Heart left ventricle (tissue), 13 donors: ENCODE data around the gene MYH11.

Experiments
- CTCF ChIP-seq, 12 donors: fragments of 200-600 bp; sonication (generic) in 4 of 12; IDR thresholded peaks; one replicate each; pipeline versions ENCODE4 v1.5.0 to v1.8.0; 2018 to 2022; ENCODE audit warnings: antibody characterized with exemption in 12 of 12, mild to moderate bottlenecking in 5 of 12
- POLR2A ChIP-seq, 2 donors: fragments of 450-650 bp; IDR thresholded peaks; one replicate each; pipeline ENCODE4 v1.6.1; 2017; ENCODE audit warnings: antibody characterized with exemption in 2 of 2, mild to moderate bottlenecking in 2 of 2, moderate library complexity in 2 of 2
- donor health status: ischemic (EF 13 %, LVEDD 7.1; RV severe dilation, severe dysfunction).
- donor health status: DM: no; HTN: yes; CAD: no.
- donor health status: DM: no; HTN: no; CAD: no.
- donor health status: ischemic (EF 25% LVEDD 6.9; RV normal size, moderate dysfunction).
- donor health status: ischemic (EF 25% LVEDD 5.7; RV mildly dilated, moderate dysfunction).
- donor health status: ischemic (EF 35%, LVEDD 5.7; RV mildly dilated, moderate dysfunction).
- donor health status: nonischemic (EF 11% LVEDD 7.7; RV severe dilation, severe dysfunction).
- donor health status: DM: yes; HTN: yes; CAD: no.
- donor health status: PGD.
- donor health status: ischemic (EF 29% LVEDD 5.4; RV normal size, mild dysfunction).
- donor health status: nonischemic (EF 23%, LVEDD 6.1; RV moderate dilation, normal function).

- TF ChIP-seq CTCF (IDR thresholded peaks at IDR 0.05) = no peak
- TF ChIP-seq POLR2A (IDR thresholded peaks at IDR 0.05) = no peak
Measured at GRCh38 chr16:15827709-15828343, 29.0 kb downstream of the MYH11 start.
